HFF-Myc (cell line): Measurements from ENCODE around the gene TET3.

Experiments used
- DNase-seq: peaks from one replicate; pipeline ENCODE4 v3.0.0-alpha.2; 2011; ENCODE audit warnings: low read depth; ENCODE audit errors: extremely low read depth
- H3K4me3 ChIP-seq: replicated peaks from 2 replicates; pipeline ENCODE4 v1.5.1; 2011; ENCODE audit warnings: low read depth, mild to moderate bottlenecking, control low read depth, low read length
- TF ChIP-seq, protein P1 (sequence below): IDR thresholded peaks from 2 replicates; pipeline ENCODE4 v1.5.1; 2012; ENCODE audit warnings: mild to moderate bottlenecking, low read depth, low read length, control low read depth; ENCODE audit errors: missing control alignments

The TET3 gene

DNA sequence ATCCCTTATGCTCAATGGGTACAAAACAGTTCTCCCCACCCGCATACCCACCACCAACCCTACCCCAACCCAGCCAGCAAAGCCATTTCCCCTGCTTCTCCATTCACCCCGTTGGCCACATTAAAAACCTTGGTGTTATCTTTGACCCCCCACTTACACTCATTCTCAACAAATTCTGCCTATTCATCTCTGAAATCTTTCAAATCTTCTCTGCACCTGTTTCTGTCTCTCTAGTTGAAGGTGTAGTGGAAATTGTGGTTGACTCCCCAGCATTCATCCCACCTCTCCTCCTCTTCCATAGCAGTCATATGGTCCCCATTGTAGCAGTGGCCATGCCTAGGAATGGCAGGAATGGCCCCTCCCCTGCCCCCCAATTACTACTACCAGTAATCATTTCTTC lies 20.5 kb upstream of the TET3 start:
- DNase-seq: no peak
- TF ChIP-seq, protein P1, sequence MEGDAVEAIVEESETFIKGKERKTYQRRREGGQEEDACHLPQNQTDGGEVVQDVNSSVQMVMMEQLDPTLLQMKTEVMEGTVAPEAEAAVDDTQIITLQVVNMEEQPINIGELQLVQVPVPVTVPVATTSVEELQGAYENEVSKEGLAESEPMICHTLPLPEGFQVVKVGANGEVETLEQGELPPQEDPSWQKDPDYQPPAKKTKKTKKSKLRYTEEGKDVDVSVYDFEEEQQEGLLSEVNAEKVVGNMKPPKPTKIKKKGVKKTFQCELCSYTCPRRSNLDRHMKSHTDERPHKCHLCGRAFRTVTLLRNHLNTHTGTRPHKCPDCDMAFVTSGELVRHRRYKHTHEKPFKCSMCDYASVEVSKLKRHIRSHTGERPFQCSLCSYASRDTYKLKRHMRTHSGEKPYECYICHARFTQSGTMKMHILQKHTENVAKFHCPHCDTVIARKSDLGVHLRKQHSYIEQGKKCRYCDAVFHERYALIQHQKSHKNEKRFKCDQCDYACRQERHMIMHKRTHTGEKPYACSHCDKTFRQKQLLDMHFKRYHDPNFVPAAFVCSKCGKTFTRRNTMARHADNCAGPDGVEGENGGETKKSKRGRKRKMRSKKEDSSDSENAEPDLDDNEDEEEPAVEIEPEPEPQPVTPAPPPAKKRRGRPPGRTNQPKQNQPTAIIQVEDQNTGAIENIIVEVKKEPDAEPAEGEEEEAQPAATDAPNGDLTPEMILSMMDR: no peak
- H3K4me3 ChIP-seq: no peak overlapping the region

DNA sequence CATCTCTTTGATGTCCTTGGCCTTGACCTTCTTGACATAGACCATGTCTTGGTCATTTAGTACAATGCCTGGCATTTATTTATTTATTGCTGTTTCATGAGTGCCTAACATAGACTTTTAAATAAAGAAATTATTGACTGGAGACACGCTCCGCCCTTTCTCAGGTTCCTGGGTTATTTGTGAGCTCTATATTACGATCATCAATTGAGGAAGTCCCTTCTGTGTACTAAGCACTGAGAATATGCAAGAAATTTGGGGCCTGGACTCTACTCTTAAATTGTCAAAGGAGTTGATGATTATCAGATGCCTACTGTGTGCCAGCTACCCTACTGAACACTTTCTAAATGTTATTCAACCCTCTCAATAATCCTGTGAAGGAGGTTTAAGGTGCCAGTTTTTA lies 19.7 kb upstream of the TET3 start:
- TF ChIP-seq, protein P1: no peak
- no peak overlapping the region for H3K4me3 ChIP-seq
- DNase-seq: no peak

DNA sequence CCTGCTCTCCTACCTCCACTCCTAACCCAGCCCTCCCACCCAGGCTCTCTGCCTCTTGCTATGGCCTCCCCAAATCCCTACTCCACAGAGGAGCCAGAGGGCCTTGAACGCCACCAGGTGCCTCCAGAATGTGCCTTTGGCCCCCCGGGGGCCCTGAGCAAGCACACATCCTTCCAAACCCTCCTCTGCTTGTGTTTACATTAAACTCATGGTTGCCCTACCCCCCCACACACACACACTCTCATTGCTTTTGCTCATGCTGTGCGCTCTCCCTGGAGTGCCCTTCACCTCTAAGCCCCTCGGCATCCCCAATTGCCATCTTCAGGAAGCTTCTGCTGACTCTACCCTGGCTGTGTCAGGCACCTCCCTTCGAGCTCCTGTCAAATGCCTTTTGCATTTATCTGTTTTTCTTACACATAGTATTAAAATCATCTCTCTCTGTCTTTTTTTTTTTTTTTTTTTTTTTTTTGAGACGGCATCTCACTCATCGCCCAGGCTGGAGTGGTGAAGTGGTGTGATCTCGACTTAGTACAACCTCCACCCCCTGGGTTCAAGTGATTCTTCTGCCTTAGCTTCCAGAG lies 16.3 kb upstream of the TET3 start:
- H3K4me3 ChIP-seq: no peak overlapping the region
- TF ChIP-seq, protein P1: no peak
- no peak for DNase-seq

DNA sequence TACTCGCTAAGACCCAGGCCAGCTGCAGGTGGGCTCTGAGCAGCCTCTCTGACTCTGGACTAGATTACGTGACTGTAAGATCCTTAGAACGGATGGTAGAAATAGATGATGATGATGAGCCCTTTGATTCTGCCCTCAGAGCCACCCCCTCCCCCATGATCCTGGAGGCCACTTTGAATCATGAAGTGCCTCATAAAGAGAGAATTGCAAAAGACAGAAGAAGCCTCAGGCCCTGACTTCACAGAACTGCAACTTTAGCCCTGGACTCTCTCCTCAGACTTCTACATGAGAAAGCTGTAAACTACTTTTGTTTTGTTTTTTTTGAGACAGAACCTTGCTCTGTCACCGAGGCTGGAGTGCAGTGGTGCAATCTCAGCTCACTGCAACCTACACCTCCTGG lies 15.4 kb upstream of the TET3 start:
- H3K4me3 ChIP-seq: no peak overlapping the region
- TF ChIP-seq, protein P1: no peak
- DNase-seq: no peak

DNA sequence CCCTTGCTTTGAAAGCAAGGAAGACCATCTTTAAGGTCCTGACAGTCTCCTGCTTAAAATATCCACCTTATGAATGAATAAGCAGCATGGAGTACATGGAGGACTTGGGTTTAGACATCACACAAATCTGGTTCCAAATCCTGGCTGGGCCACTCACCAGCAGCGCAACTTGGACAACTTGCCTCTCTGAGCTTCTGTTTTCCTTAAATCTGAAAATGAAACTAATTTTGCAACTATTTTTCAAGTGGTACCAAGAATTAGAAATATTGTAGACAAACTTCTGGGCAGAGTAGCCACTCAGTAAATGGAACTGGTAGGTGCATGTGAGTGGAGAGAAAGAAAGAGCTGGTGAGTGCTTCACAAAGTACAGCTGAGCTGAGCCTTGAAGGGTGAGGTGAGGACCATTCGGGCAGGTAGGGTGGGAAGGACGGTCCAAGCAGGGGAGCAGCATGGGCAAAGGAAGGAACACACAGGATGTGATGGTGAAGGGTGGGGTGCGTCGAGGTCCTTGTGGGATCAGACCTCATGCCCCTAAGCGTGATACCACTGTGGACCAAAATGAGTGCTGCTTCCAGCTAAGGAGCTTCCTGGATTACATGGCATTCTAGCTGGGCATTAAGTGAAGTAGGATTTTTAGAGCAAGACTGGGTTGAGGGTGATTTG lies 14.4 kb upstream of the TET3 start:
- no peak overlapping the region for H3K4me3 ChIP-seq
- TF ChIP-seq, protein P1: no peak
- DNase-seq: no peak

DNA sequence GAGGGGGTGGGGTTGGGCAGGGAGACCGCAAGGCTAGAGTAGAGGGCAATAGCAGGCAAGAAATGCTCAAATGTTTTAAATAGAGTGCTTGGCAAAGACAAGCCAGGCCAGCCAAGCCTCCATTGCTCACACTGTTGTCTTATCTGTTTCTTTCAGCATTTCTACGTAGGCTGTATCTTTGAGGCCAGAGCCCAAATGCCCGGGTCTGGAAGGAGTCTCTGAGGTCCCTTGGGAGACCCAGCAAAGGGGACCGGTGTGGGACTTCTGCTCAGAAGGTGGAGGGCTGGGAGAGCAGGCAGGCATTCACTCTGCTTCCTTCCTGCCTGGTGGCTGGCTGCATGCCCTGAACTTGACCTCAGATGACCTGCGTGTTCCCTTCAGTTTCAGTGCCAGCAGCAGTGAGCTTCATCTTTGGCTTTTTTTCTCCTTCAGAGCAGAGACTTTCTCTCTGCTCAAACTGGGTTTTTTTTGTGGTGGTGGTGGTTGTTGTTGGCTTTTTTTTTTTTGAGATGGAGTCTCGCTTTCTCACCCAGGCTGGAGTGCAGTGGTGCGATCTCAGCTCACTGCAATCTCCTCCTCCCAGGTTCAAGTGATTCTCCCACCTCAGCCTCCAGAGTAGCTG lies 13.7 kb upstream of the TET3 start:
- TF ChIP-seq, protein P1: no peak
- H3K4me3 ChIP-seq: no peak overlapping the region
- DNase-seq: no peak
